RWPE1 (cell line): ENCODE measurements around the gene SNRNP40.

Experiments
- CTCF ChIA-PET: fragments of 350-600 bp; sonication (Branson Sonifier 250); formaldehyde crosslinking; extraction: SDS; loops from one replicate; lab custom pipeline; 2021; lab: Yijun Ruan, JAX
- POLR2A ChIA-PET: fragments of 400-600 bp; formaldehyde crosslinking; extraction: SDS; loops from one replicate; lab custom pipeline; 2020; ENCODE audit warnings: antibody characterized with exemption; ENCODE audit not compliant: low non-redundant PET; lab: Yijun Ruan, JAX
- DNase-seq: peaks from one replicate; pipeline ENCODE4 v3.0.0; 2012; ENCODE audit warnings: low spot score
- H3K27ac ChIP-seq: fragments of 450-650 bp; 2 replicates; pipeline ENCODE4 v1.5.1; 2017
- CTCF ChIP-seq: fragments of 450-650 bp; conservative IDR thresholded peaks from 2 replicates; pipeline ENCODE4 v1.5.1; 2017; ENCODE audit warnings: low read depth, mild to moderate bottlenecking

Gene SNRNP40

GRCh38 chr1:31239653-31240241, 56.8 kb downstream of the SNRNP40 start, which contains the start of gene NKAIN1:
TSS of gene NKAIN1 (minus strand) at chr1:31239887. CDS start at chr1:31239547, 340 bp downstream.
- ChIA-PET CTCF (no interaction called here), POLR2A (no interaction called here)
- peak; percentile 28 for DNase-seq
- no peak within 1 kb of the TSS for H3K27ac ChIP-seq
- TF ChIP-seq CTCF: no peak

GRCh38 chr1:31238986-31239613, 57.5 kb downstream of the SNRNP40 start:
- ChIA-PET CTCF (no interaction called here), POLR2A (no interaction called here)
- no peak for TF ChIP-seq CTCF
- no peak for DNase-seq
- no peak overlapping the region for H3K27ac ChIP-seq

- ChIA-PET CTCF (no interaction called here), POLR2A (no interaction called here)
- no peak for TF ChIP-seq CTCF
- DNase-seq: no peak
- H3K27ac ChIP-seq: no peak overlapping the region
These were observed 58.0 kb downstream of the SNRNP40 start for GRCh38 chr1:31238612-31238985.

GRCh38 chr1:31234870-31235269, 61.7 kb downstream of the SNRNP40 start:
- no peak for DNase-seq
- H3K27ac ChIP-seq: no peak overlapping the region
- no peak for TF ChIP-seq CTCF
- ChIA-PET POLR2A (interaction anchor here (0.5 kb wide), 1 partner anchor 1371 kb away, joined by 3 read pairs; no protein-coding TSS in a partner anchor), CTCF (interaction anchor here (0.5 to 1.1 kb wide), 2 partner anchors 15 to 83 kb away, joined by 3 to 4 read pairs; no protein-coding TSS in a partner anchor)

GRCh38 chr1:31234123-31234708, 62.4 kb downstream of the SNRNP40 start:
- TF ChIP-seq CTCF: no peak
- ChIA-PET CTCF (interaction anchor here (0.5 to 1.2 kb wide), 4 partner anchors 15 to 83 kb away, joined by 3 to 5 read pairs (median 4); no protein-coding TSS in a partner anchor), POLR2A (interaction anchor here (0.5 kb wide), 1 partner anchor 1370 kb away, joined by 3 read pairs; no protein-coding TSS in a partner anchor)
- no peak for DNase-seq
- H3K27ac ChIP-seq: no peak overlapping the region

GRCh38 chr1:31232689-31233088, 63.9 kb downstream of the SNRNP40 start:
- POLR2A ChIA-PET: no interaction called here

More at GRCh38 chr1:31232689-31233088, 63.9 kb downstream of the SNRNP40 start:
- DNase-seq: no peak
- H3K27ac ChIP-seq: no peak overlapping the region
- CTCF ChIA-PET: no interaction called here
- no peak for TF ChIP-seq CTCF
